GM21529 (cell line): ENCODE measurements around the gene RHOJ.
"Not testable (repeated sequence)": the region's sequence is repeated elsewhere in the genome, so short reads cannot be mapped to it uniquely, and the experiment has no call there.

Source experiments
- ATAC-seq: cut with Tn5 transposase; IDR thresholded peaks from one replicate; pipeline ENCODE4 v1.9.1; 2021; ENCODE audit not compliant: unreplicated experiment

RHOJ gene

DNA sequence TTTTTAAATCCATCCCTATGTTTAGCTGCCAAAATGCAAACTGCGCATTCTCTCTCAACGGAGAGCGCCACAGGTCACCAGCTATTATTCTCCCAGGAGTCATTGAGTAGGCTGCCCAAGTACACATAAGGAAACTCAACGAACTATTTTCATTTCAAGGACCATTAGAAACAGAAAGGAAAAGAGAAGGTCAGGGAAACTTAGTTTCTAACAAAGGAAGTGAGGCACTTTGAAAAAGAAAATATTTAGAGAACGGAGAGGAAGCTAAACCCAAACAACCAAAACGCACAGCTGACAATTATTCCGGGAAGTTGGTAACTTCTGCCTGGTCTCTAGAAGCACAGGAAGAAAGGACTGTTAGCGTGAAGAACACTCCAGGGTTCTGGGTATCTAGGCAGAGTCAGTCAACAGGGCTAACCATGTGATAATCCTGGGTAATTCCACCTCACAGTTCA, 91.0 kb downstream of the RHOJ start:
- ATAC-seq, result peak; percentile 68

DNA sequence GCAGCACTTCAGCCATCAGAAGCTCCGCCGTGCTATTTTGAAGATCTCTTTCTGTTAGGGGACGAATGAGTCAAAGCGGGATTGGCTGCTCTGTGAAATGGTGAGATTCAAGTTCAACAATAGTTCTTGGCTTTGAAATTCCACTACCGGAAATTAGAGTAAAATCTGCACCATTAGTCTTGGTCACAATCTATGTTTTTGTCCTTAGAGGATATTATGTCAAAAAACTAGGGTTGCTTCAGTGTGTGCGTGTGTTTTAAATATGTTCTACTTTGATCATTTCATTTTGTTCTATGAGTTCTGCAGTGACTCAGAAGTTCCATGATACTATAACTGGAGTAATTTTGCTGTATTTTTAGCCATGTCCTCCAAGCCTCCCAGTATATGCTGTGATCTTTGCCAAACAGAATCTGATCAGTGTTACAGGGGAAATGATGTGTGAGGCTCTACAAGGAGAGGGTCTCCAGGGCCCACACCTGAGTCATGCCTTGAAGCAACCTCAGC, 91.9 kb downstream of the RHOJ start:
- ATAC-seq, result peak; percentile 65

DNA sequence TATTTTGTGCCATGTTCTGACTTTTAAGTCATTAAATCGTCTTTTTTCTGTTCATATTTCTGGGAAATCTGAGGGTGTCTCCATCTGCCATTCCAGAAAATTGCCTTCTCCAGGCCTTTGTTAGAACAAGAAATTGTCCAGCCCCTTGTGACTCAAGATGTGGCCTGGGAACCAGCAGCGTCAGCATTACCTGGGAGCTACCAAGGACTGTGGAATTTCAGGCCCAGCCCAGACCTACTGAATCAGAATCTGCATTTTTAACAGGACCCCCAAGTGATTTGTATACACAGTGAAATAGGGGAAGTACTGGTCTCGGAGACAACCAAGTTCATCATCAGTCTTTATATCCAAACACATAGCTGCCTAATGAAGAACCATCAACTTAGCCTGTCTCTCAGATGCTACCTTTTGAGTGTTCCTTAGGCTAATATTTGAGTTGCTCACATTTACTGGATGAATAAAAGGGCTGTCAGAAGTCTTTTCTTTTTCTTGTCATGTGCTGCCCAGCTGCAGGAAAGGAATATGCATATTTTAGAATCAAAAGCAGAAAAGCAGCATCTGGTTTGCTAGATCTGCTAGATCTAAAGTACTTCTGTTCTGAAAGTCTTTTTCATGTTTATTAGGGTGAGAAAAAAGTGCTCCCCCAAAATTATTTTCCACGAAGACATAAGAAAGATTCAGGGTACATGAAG, 93.3 kb downstream of the RHOJ start:
- no peak for ATAC-seq

DNA sequence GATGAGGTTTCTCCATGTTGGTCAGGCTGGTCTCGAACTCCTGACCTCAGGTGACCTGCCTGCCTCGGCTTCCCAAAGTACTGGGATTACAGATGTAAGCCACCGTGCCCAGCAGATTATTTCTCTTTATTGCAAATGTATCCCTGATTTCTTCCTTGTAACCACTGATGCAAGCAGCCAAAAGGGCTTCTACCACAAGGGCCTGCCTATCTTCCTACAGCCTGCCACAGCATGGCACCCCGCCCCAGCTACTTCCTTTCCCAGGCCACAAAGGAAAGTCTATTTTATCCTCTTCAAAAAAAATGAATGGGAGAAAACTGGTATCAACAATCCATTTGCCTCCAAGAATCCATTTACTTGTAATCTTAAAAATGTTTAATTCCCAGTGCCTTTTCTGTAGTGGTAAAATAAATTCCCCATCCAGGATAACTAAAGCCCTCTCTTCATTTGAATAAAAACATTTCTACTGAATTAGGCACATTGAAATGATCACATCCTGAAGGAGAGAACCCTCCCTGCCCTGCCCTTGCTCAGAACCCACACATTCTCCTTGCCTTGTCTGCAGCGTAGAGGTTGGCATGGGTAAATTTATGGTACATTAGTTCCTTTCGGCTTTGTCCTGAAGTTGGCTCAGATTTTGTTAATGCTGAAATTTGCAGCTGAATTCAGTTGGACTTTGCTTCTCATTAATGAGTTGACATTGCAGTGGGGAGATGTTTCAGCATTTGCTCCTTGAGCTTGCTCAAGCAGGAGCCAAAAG, 95.3 kb downstream of the RHOJ start:
- ATAC-seq, result no peak

DNA sequence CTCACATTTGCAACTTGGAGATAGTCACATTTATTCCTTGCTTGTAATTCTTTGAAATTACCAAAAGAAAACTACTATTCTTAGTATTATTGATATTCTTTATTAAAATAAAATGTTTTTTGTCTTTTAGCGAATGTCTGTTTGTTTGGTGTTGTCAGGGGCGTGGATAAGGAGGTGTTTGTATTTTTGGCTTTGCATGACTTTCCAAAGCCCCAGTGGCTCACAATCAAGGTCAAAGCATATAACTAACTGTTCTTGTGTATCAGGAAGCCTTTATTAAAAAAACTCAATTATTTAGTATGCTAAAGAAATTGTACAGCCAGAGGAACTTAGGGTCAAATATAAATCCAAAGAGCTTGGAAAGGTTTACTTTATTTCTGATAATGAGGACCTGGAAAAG, 96.6 kb downstream of the RHOJ start:
- ATAC-seq, result no peak

DNA sequence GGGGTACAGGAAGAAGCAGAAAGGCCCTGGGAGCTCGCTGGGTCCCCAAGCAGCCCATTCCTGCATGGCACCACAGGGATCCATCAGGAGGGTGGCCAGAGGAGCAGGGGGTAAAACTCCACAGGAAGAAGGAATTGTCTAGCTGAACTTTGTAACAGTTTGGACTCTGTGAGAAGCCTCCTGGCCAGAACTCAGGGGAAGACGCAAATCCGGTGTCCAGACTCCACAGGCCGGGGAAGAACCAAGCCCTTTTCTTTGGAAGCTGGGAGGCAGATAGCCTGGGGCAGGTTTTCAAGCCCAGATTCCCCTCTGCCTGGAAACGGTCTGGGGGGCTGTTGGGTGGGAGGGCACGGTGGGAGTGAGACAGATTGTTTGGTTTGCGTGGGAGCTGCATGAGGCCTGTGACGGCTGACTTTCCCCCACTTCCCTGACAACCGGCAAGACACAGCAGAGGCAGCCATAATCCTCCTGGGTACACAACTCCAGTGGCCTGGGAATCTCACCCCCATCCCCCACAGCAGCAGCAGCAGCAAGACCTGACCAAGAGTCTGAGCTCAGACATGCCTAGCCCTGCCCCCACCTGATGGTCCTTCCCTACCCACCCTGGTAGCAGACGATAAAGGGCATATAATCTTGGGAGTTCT, 97.8 kb downstream of the RHOJ start:
- ATAC-seq, result no peak

DNA sequence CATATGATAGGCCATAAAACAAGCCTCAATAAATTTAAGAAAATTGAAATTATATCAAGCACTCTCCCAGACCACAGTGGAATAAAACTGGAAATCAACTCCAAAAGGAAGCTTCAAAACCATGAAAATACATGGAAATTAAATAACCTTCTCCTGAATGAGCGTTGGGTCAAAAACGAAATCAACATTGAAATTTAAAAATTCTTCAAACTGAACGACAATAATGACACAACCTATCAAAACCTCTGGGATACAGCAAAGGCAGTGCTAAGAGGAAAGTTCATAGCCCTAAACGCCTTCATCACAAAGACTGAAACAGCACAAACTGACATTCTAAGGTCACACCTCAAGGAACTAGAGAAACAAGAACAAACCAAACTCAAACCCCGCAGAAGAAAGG, 100.2 kb downstream of the RHOJ start:
- not testable (repeated sequence) for ATAC-seq

DNA sequence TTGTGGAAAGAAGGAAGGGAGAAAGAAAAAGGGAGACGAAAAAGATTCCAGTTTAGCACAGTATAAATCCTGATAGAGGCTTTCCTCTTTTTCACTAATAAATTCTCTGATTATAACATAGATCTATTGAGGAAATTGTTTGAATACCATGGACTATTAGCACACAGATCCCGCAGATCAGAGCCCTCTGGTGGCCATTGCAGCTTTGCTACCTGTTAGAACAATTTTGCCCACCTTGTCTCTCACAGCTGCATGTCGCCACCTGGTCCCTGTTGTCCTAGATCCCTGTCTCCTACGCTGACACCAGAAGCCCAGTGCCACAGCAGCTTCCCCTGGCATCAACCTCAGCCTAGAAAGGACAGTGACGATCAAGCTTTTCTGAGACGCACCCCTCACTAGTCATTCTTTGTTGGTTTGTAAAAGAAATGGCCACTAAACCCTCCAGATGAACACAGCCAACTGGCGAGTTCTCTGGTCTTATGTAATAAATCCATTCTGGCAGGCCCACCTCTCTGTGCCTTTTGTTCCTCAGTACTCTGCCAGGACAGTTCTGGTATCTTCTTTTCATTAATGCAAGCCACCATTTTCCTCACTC, 104.6 kb downstream of the RHOJ start:
- no peak for ATAC-seq

DNA sequence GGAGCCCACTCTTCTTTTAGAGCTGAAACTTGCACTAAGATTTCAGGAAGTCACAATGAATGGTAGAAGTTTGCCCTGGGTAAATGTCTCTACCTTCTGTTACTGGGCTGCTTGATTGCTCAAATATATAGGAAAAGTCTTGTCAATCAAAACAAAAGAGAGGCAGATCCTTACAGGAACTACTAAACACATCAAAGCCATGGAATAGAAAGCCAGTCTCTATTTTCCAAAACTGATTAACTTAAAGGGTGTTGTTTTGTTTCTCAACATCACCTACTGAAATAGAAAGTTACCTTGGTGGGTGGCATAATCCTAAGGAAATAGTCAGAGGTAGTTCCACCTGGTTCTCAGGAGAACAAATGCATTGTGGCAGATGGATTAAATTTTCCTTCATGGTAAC, 114.6 kb downstream of the RHOJ start, which contains the start of gene GPHB5:
Gene GPHB5 (minus strand): TSS at position 101 of the 400 bp plus-strand sequence. CDS start 1,086 bp downstream, outside the sequence.
- ATAC-seq, result no peak

DNA sequence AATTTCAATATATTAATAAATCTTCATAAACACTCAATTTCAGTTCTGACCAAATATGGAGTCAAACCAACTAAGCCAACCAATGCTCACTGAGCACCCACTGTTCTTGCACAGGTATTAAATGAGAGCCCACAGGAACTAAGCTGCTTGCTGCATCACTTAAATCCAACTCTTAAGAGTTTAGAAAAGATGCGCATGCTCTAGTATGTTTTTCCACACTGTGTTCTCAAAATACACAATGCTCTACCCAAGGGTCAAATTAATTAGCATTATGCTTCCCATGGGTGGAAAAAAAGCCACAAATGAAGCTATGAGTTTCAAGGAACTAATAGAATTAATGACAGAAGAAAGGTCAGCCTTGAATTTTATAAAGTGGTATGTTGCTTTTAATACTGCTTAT, 118.2 kb downstream of the RHOJ start:
- ATAC-seq, result no peak

DNA sequence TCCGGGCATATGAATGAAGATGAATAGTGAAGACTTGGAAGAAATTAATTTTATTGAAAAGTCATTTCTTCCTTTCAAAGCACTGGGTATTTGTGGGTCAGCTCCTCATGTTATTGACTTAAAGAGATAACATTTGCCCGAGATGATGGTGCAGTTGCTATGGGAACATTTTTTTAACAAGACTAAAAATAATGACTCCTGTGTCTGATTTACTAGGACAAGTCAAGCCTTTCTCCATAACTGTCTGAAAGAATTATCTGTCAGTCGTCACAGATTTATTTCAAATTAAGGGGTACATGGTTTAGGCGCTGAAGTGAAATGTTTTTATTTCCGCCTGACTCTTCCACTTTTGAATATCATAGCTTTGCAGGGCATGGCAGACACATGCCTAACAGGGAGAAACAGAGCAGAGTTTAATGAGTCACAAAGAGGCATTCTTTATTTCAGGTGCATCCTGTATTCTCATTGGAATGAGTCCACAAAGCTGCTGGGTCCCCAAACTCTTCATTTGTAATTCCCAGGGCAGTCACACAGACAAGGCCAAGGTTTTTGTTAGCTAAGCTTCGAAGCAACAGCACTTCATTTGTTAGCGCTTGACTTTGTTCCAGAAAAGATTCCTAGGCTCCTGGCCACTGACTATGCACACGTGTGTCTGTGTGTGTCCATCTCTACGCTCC, 118.8 kb downstream of the RHOJ start:
- no peak for ATAC-seq

DNA sequence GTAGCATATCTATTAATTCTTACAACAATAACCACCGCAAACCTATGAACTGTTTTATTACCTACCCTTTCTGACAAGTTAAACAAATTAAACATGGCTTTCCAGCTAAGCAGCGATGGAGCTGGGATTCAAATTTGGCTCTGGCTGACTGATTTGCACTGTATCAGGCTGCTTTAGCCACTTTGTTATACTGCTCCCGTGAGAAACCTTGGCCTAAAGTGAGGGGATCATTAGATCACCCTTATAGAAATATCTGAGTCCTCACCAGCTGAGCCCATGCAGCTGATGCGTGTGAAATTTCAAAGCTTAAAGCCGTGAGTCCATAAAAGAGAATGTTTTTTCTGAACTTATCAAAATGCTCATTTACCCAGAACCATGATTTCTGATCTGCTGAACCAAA, 122.6 kb downstream of the RHOJ start:
- no peak for ATAC-seq

DNA sequence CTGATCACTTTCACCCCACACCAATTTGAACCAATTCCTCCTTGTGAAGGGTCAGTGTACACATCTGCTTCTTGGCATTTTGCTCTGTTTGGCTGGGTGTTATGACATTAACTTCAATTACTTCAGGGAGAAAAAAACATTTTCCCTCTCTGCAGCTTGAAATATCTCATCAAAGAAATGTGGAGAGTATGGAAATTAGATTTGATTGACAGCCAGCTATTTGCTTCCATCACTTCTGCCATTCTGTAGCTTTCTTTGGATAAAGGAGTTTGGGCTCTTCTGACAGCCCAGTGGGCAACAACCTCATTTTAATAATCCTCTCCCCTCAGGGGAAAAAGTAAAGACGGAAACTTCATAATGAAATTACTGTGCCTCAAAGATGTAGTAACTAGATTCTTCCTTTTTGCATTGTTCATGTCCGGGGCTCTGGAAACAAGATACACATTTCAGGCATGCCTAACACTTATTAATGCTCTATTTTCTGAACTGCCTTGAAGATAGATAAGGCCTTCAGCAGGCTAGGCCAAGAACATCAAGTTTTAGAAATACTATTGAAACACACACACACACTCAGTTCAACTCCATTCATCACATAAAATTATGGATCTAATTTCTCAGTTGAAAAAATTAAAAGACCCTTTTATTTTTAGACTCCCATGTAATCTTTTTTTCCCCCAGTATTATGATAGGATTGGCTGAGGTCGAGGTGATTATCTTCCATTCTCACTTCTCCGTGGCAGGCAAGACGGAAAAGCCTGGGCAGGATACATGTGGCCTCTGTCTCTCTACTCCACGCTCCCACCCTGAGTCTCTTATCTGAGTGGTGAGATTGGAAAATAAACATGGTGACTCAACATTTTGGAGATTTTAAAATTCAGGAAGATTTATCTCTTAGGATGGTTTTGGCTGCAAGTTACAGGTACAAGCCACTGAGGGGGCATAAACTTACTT, 124.8 kb downstream of the RHOJ start:
- no peak for ATAC-seq

DNA sequence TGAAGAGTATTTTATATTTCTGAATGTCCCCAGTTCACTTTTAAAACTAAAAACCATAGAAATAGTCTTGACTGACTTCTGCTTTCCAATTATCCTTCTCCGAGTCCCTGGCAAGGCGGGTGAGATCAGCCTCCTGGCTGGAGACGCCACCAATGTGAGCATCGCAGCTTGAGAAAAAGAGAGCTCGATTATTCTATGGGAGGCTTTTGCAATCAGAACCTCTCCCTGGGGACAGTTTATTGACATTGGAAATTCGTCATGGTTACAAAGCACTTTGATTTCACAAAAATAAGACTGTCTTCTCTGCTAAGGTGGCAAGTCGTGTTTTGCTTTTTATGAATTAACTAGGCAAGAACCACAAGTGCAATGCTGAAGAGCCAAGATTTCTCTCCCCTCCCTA, 138.1 kb downstream of the RHOJ start:
- no peak for ATAC-seq
